Ecto neural progenitor cell (in vitro differentiated cells): Measurements from ENCODE around the gene KCNQ5.

Experiments used
- DNase-seq: peaks from one replicate; pipeline ENCODE4 v3.0.0-alpha.2; 2018; ENCODE audit warnings: low spot score

Gene KCNQ5

GRCh38 chr6:72905705-72906478 lies 284.0 kb downstream of the KCNQ5 start:
- DNase-seq: no peak

GRCh38 chr6:72911463-72912155 lies 289.7 kb downstream of the KCNQ5 start:
- no peak for DNase-seq

GRCh38 chr6:72913797-72914196 lies 291.9 kb downstream of the KCNQ5 start:
- DNase-seq: no peak

- DNase-seq: no peak
Observed at GRCh38 chr6:72916298-72916697, 294.4 kb downstream of the KCNQ5 start.

GRCh38 chr6:72916906-72917305 lies 295.0 kb downstream of the KCNQ5 start:
- no peak for DNase-seq

- no peak for DNase-seq
Observed at GRCh38 chr6:72922401-72922800, 300.5 kb downstream of the KCNQ5 start.

GRCh38 chr6:72925136-72925535 lies 303.3 kb downstream of the KCNQ5 start:
- DNase-seq: no peak

- DNase-seq: no peak
Observed at GRCh38 chr6:72930556-72931132, 308.8 kb downstream of the KCNQ5 start.

GRCh38 chr6:72931325-72931887 lies 309.5 kb downstream of the KCNQ5 start:
- no peak for DNase-seq

GRCh38 chr6:72933233-72933632 lies 311.4 kb downstream of the KCNQ5 start:
- DNase-seq: no peak

GRCh38 chr6:72936766-72937559 lies 315.1 kb downstream of the KCNQ5 start:
- DNase-seq: no peak

- no peak for DNase-seq
Observed at GRCh38 chr6:72938104-72938503, 316.2 kb downstream of the KCNQ5 start.

- DNase-seq: no peak
Observed at GRCh38 chr6:72939004-72939403, 317.1 kb downstream of the KCNQ5 start.

GRCh38 chr6:72940265-72940664 lies 318.4 kb downstream of the KCNQ5 start:
- DNase-seq: no peak

GRCh38 chr6:72941263-72941662 lies 319.4 kb downstream of the KCNQ5 start:
- no peak for DNase-seq

GRCh38 chr6:72941751-72942150 lies 319.9 kb downstream of the KCNQ5 start:
- DNase-seq: no peak

- no peak for DNase-seq
Observed at GRCh38 chr6:72943699-72944098, 321.8 kb downstream of the KCNQ5 start.

- no peak for DNase-seq
Observed at GRCh38 chr6:72944660-72945059, 322.8 kb downstream of the KCNQ5 start.

GRCh38 chr6:72946774-72947173 lies 324.9 kb downstream of the KCNQ5 start:
- no peak for DNase-seq

- DNase-seq: no peak
Observed at GRCh38 chr6:72947534-72947933, 325.7 kb downstream of the KCNQ5 start.

- no peak for DNase-seq
Observed at GRCh38 chr6:72948153-72948552, 326.3 kb downstream of the KCNQ5 start.
